Activated T-helper 2 cell treated with anti-CD3 and anti-CD28 coated beads, Interferon-gamma antibody, Interleukin-2, Interleukin-4, amounts not matched to agents 10 μg/mL and 5 μg/mL and 100 μg/mL, durations not matched to agents 14 hours and 24 hours and 36 hours (primary cell): ENCODE measurements around the gene ZSWIM3. TPM values are rescaled to one million over a fixed set of nuclear protein-coding genes. Genes with fewer than 3 reads are reported as not detected.

Experiments
- DNase-seq: peaks from one replicate; pipeline ENCODE4 v3.0.0; 2021; ENCODE audit warnings: low spot score
- H3K27ac Mint-ChIP-seq: one replicate; pipeline ENCODE4 v1.8.0; 2021; ENCODE audit warnings: mixed read lengths
- H3K27me3 Mint-ChIP-seq: one replicate; pipeline ENCODE4 v1.8.0; 2021; ENCODE audit warnings: low read depth, mixed read lengths
- H3K36me3 Mint-ChIP-seq: one replicate; pipeline ENCODE4 v1.8.0; 2021; ENCODE audit warnings: low read depth, mixed read lengths
- H3K4me1 Mint-ChIP-seq: one replicate; pipeline ENCODE4 v1.8.0; 2021; ENCODE audit warnings: low read depth, mixed read lengths
- H3K4me3 Mint-ChIP-seq: one replicate; pipeline ENCODE4 v1.8.0; 2021; ENCODE audit warnings: low read depth, mild to moderate bottlenecking, moderate library complexity, mixed read lengths
- H3K9me3 Mint-ChIP-seq: one replicate; pipeline ENCODE4 v1.8.0; 2021; ENCODE audit warnings: mixed read lengths
- intact Hi-C: fragments of 100-400 bp; cut with micrococcal nuclease; formaldehyde crosslinking; loops from one replicate; pipeline ENCODE4 v1.15.1; 2023
- total RNA-seq: library from RNA; stranded (reverse); gene quantifications from 2 replicates; pipeline ENCODE4 v1.2.3, GENCODE V29; 2022

The ZSWIM3 gene
- total RNA-seq, 1 donor from 2014 or later: 6.2 TPM

- no peaks in the 10 kb centered on the region for H3K4me1 Mint-ChIP-seq
- H3K36me3 Mint-ChIP-seq: no peaks in the 10 kb centered on the region
- no peak for DNase-seq
- intact Hi-C loops: no loop called here
- no peak overlapping the region for H3K27ac Mint-ChIP-seq
- no peaks in the 10 kb centered on the region for H3K9me3 Mint-ChIP-seq
- H3K27me3 Mint-ChIP-seq: peaks cover 10% of the 10 kb centered on the region
- H3K4me3 Mint-ChIP-seq: no peak overlapping the region
Observed at GRCh38 chr20:45927071-45927878, 69.9 kb downstream of the ZSWIM3 start.

Other genes with a start within 250 kb of the ZSWIM3 start
- not detected in 2 replicates for gene WFDC10A, start 227.9 kb upstream of the ZSWIM3 start, total RNA-seq
- not detected in 2 replicates for gene WFDC9, start 226.3 kb upstream of the ZSWIM3 start, total RNA-seq
- not detected in 2 replicates for gene WFDC11, start 187.4 kb upstream of the ZSWIM3 start, total RNA-seq
- not detected in 2 replicates for gene WFDC13, start 155.6 kb upstream of the ZSWIM3 start, total RNA-seq
- gene WFDC10B, start 152.6 kb upstream of the ZSWIM3 start, total RNA-seq: not detected in 2 replicates
- gene SPINT4, start 135.3 kb upstream of the ZSWIM3 start, total RNA-seq: not detected in 2 replicates
- 0.39 TPM in 1 of 2 replicates, not detected in the other for gene WFDC3, start 65.7 kb upstream of the ZSWIM3 start, total RNA-seq
- gene DNTTIP1, start 65.7 kb upstream of the ZSWIM3 start, total RNA-seq: 30.7 and 35.2 TPM in 2 replicates
- gene UBE2C, start 45.0 kb upstream of the ZSWIM3 start, total RNA-seq: 142 and 145 TPM in 2 replicates
- gene TNNC2, start 30.3 kb upstream of the ZSWIM3 start, total RNA-seq: 0.28 TPM in 1 of 2 replicates, not detected in the other
- 1.5 and 2.0 TPM in 2 replicates for gene SNX21, start 23.8 kb upstream of the ZSWIM3 start, total RNA-seq
- 28.0 and 29.1 TPM in 2 replicates for gene ACOT8, start 222 bp upstream of the ZSWIM3 start, total RNA-seq
- 9.3 and 10.3 TPM in 2 replicates for gene ZSWIM1, start 23.6 kb downstream of the ZSWIM3 start, total RNA-seq
- 0.60 and 1.1 TPM in 2 replicates for gene SPATA25, start 30.0 kb downstream of the ZSWIM3 start, total RNA-seq
- 2.0 and 3.3 TPM in 2 replicates for gene NEURL2, start 33.6 kb downstream of the ZSWIM3 start, total RNA-seq
- gene CTSA, start 33.7 kb downstream of the ZSWIM3 start, total RNA-seq: 49.0 and 51.9 TPM in 2 replicates
- 5.5 TPM in 2 replicates for gene PLTP, start 54.5 kb downstream of the ZSWIM3 start, total RNA-seq
- 27.5 and 28.6 TPM in 2 replicates for gene PCIF1, start 77.1 kb downstream of the ZSWIM3 start, total RNA-seq
- 35.7 and 36.1 TPM in 2 replicates for gene ZNF335, start 114.6 kb downstream of the ZSWIM3 start, total RNA-seq
- 0.16 TPM in 1 of 2 replicates, not detected in the other for gene MMP9, start 151.3 kb downstream of the ZSWIM3 start, total RNA-seq
- 0.73 TPM in 1 of 2 replicates, not detected in the other for gene SLC12A5, start 171.6 kb downstream of the ZSWIM3 start, total RNA-seq
- 27.5 and 28.7 TPM in 2 replicates for gene NCOA5, start 232.3 kb downstream of the ZSWIM3 start, total RNA-seq